Measurements from ENCODE around the gene TRERF1.

DNA sequence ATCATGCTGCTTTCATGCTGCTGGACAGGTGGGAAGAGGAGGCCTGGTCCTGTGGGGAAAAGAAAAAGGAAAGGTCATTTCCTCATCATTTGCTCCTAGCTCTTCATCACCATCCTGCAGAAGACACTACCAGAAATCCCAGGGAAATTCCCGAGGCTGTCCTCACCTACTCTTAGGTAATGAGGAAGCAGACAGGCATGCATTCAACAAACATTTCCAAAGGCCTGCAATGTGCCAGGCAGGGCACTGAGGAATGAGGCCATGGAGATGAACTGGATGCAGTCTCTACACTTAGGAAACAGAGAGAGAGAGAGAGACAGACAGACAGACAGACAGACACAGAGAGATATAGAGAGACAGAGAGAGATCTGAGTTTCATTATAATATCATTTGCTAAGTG lies 151.0 kb downstream of the TRERF1 start:
- TF ChIP-seq REST (IDR thresholded peaks at IDR 0.05; ENCODE audit: unreplicated experiment) (no peak), POLR2AphosphoS5 (IDR thresholded peaks at IDR 0.05; ENCODE audit: low read depth) (no peak), STAT1 (IDR thresholded peaks at IDR 0.05; ENCODE audit: unreplicated experiment) (no peak), EZH2 (IDR thresholded peaks at IDR 0.05; ENCODE audit: low read depth, unreplicated experiment) (no peak), ZNF331 (CRISPR knock-in tag; IDR thresholded peaks at IDR 0.05; ENCODE audit: low read depth) (no peak), JUNB (IDR thresholded peaks at IDR 0.05; ENCODE audit: unreplicated experiment) (no peak), CREB1 (CRISPR knock-in tag; IDR thresholded peaks at IDR 0.05; ENCODE audit: low read depth) (no peak), ZNF114 (CRISPR knock-in tag; IDR thresholded peaks at IDR 0.05) (no peak)
- TF ChIP-seq, protein P1, sequence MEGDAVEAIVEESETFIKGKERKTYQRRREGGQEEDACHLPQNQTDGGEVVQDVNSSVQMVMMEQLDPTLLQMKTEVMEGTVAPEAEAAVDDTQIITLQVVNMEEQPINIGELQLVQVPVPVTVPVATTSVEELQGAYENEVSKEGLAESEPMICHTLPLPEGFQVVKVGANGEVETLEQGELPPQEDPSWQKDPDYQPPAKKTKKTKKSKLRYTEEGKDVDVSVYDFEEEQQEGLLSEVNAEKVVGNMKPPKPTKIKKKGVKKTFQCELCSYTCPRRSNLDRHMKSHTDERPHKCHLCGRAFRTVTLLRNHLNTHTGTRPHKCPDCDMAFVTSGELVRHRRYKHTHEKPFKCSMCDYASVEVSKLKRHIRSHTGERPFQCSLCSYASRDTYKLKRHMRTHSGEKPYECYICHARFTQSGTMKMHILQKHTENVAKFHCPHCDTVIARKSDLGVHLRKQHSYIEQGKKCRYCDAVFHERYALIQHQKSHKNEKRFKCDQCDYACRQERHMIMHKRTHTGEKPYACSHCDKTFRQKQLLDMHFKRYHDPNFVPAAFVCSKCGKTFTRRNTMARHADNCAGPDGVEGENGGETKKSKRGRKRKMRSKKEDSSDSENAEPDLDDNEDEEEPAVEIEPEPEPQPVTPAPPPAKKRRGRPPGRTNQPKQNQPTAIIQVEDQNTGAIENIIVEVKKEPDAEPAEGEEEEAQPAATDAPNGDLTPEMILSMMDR (conservative IDR thresholded peaks at IDR 0.05; ENCODE audit: low read depth in 2 of 2): no peak
- TF ChIP-seq, protein P2, sequence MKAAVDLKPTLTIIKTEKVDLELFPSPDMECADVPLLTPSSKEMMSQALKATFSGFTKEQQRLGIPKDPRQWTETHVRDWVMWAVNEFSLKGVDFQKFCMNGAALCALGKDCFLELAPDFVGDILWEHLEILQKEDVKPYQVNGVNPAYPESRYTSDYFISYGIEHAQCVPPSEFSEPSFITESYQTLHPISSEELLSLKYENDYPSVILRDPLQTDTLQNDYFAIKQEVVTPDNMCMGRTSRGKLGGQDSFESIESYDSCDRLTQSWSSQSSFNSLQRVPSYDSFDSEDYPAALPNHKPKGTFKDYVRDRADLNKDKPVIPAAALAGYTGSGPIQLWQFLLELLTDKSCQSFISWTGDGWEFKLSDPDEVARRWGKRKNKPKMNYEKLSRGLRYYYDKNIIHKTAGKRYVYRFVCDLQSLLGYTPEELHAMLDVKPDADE (IDR thresholded peaks at IDR 0.05): no peak

Measured in GM23338 (cell line).